Renal cortex interstitium (tissue), 11 donors: ENCODE measurements around the gene GPS1. TPM values are rescaled to one million over a fixed set of nuclear protein-coding genes. Genes with fewer than 3 reads are reported as not detected.

Experiments used
- DNase-seq, 11 donors: peaks; one replicate each; pipeline ENCODE4 v3.0.0-alpha.2; 2013; ENCODE audit warnings: low read depth in 9 of 11, low spot score in 4 of 11; ENCODE audit errors: extremely low read depth in 1 of 11
- polyA plus RNA-seq, 3 donors: library from polyadenylated mRNA; unstranded; fragments of 120-200 nt; gene quantifications; one replicate each; pipeline ENCODE4 v1.2.1, GENCODE V29; 2013; ENCODE audit not compliant: insufficient read length in 3 of 3

GPS1 gene
- polyA plus RNA-seq, 3 donors = 98.3 to 138 (median 132) TPM

GRCh38 chr17:82103553-82104451, 52.1 kb downstream of the GPS1 start:
- peak in 5 of 11 donors; percentile 33 to 68 (median 46) for DNase-seq

GRCh38 chr17:82104797-82105416, 53.2 kb downstream of the GPS1 start:
- no peak for DNase-seq

- DNase-seq = no peak
Measured at GRCh38 chr17:82105417-82105881, 53.8 kb downstream of the GPS1 start.

- peak in 2 of 11 donors; percentile 25 to 29 for DNase-seq
Measured at GRCh38 chr17:82105882-82106687, 54.4 kb downstream of the GPS1 start.

GRCh38 chr17:82106688-82107305, 55.1 kb downstream of the GPS1 start:
- no peak for DNase-seq

Other genes with a start within 250 kb of the GPS1 start
- 10 to 100 TPM in 2 of 3 donors, 1 to 10 TPM in 1; 7.1 to 17.7 (median 12.5) TPM for gene GCGR, start 247.7 kb upstream of the GPS1 start, polyA plus RNA-seq
- 100 to 1,000 TPM in 2 of 3 donors, 10 to 100 TPM in 1; 61.8 to 109 (median 107) TPM for gene MCRIP1, start 218.6 kb upstream of the GPS1 start, polyA plus RNA-seq
- under 1 TPM; 0.12 to 0.45 (median 0.17) TPM for gene PPP1R27, start 216.8 kb upstream of the GPS1 start, polyA plus RNA-seq
- gene P4HB, start 191.4 kb upstream of the GPS1 start, polyA plus RNA-seq = 100 to 1,000 TPM; 401 to 475 (median 404) TPM
- gene ARHGDIA, start 180.6 kb upstream of the GPS1 start, polyA plus RNA-seq = 100 to 1,000 TPM; 145 to 242 (median 217) TPM
- gene ALYREF, start 160.3 kb upstream of the GPS1 start, polyA plus RNA-seq = 10 to 100 TPM; 66.5 to 99.3 (median 76.1) TPM
- gene ANAPC11, start 160.2 kb upstream of the GPS1 start, polyA plus RNA-seq = 100 to 1,000 TPM in 1 of 3 donors, 10 to 100 TPM in 2; 63.8 to 110 (median 93.7) TPM
- gene NPB, start 149.7 kb upstream of the GPS1 start, polyA plus RNA-seq = 1 to 10 TPM in 1 of 3 donors, under 1 TPM in 2; 0.93 to 1.4 (median 0.97) TPM
- gene PCYT2, start 140.5 kb upstream of the GPS1 start, polyA plus RNA-seq = 10 to 100 TPM; 40.1 to 48.5 (median 45.5) TPM
- gene SIRT7, start 133.7 kb upstream of the GPS1 start, polyA plus RNA-seq = 10 to 100 TPM; 11.0 to 21.1 (median 14.1) TPM
- gene MAFG, start 124.2 kb upstream of the GPS1 start, polyA plus RNA-seq = 10 to 100 TPM; 12.4 to 14.8 (median 13.8) TPM
- 10 to 100 TPM; 22.6 to 39.4 (median 26.8) TPM for gene PYCR1, start 114.6 kb upstream of the GPS1 start, polyA plus RNA-seq
- under 1 TPM; 0.10 to 0.30 (median 0.14) TPM for gene MYADML2, start 104.7 kb upstream of the GPS1 start, polyA plus RNA-seq
- gene NOTUM, start 90.7 kb upstream of the GPS1 start, polyA plus RNA-seq = 1 to 10 TPM; 1.9 to 3.5 (median 3.3) TPM
- gene ASPSCR1, start 74.3 kb upstream of the GPS1 start, polyA plus RNA-seq = 10 to 100 TPM; 20.1 to 39.0 (median 35.2) TPM
- gene CENPX, start 29.0 kb upstream of the GPS1 start, polyA plus RNA-seq = 10 to 100 TPM; 28.8 to 47.2 (median 40.8) TPM
- 10 to 100 TPM; 10.8 to 17.5 (median 15.7) TPM for gene LRRC45, start 28.6 kb upstream of the GPS1 start, polyA plus RNA-seq
- 10 to 100 TPM in 2 of 3 donors, 1 to 10 TPM in 1; 8.3 to 16.2 (median 11.7) TPM for gene RAC3, start 20.2 kb upstream of the GPS1 start, polyA plus RNA-seq
- 100 to 1,000 TPM in 1 of 3 donors, 10 to 100 TPM in 2; 78.9 to 120 (median 88.7) TPM for gene DCXR, start 14.2 kb upstream of the GPS1 start, polyA plus RNA-seq
- 10 to 100 TPM; 28.5 to 57.8 (median 47.2) TPM for gene RFNG, start 87 bp upstream of the GPS1 start, polyA plus RNA-seq
- 10 to 100 TPM; 66.2 to 92.0 (median 90.5) TPM for gene DUS1L, start 13.9 kb downstream of the GPS1 start, polyA plus RNA-seq
- 10 to 100 TPM; 32.1 to 58.6 (median 50.4) TPM for gene FASN, start 46.3 kb downstream of the GPS1 start, polyA plus RNA-seq
- gene CCDC57, start 160.9 kb downstream of the GPS1 start, polyA plus RNA-seq = 10 to 100 TPM; 47.3 to 90.6 (median 57.0) TPM
- gene SLC16A3, start 177.1 kb downstream of the GPS1 start, polyA plus RNA-seq = 10 to 100 TPM in 2 of 3 donors, 1 to 10 TPM in 1; 9.0 to 36.8 (median 10.5) TPM
- gene CSNK1D, start 221.8 kb downstream of the GPS1 start, polyA plus RNA-seq = 100 to 1,000 TPM; 116 to 137 (median 127) TPM